OCI-LY1 (cell line): ENCODE results near the gene ALDH3A2.
A peak's percentile ranks its signal among the peaks of the same experiment; 100 is the strongest.

Experiments used
- H2AFZ ChIP-seq: fragments of 200-600 bp; sonication (generic), shearing (Covaris generic); 2 replicates; pipeline ENCODE4 v1.6.0; 2014; ENCODE audit warnings: antibody characterized with exemption, mild to moderate bottlenecking, low read length
- H3F3A ChIP-seq: fragments of 200-600 bp; sonication (generic), shearing (Covaris generic); 2 replicates; pipeline ENCODE4 v1.6.0; 2014; ENCODE audit warnings: mild to moderate bottlenecking, antibody characterized with exemption, low read length, moderate library complexity; ENCODE audit not compliant: insufficient read depth
- H3K27ac ChIP-seq: fragments of 200-600 bp; sonication (generic); 2 replicates; pipeline ENCODE4 v1.5.1; 2014; ENCODE audit warnings: low read length, mixed run types, mild to moderate bottlenecking, low read depth; ENCODE audit not compliant: poor library complexity, severe bottlenecking
- H3K27me3 ChIP-seq: fragments of 200-600 bp; sonication (generic); 2 replicates; pipeline ENCODE4 v1.6.0; 2014; ENCODE audit warnings: antibody characterized with exemption, mild to moderate bottlenecking, low read length, moderate library complexity; ENCODE audit not compliant: insufficient read depth
- H3K36me3 ChIP-seq: fragments of 200-600 bp; sonication (generic); 2 replicates; pipeline ENCODE4 v1.6.1; 2014; ENCODE audit warnings: mild to moderate bottlenecking, antibody characterized with exemption, low read length, moderate library complexity, mixed read lengths; ENCODE audit not compliant: insufficient read depth
- H3K4me1 ChIP-seq: fragments of 200-600 bp; sonication (generic); 2 replicates; pipeline ENCODE4 v1.5.1; 2014; ENCODE audit warnings: mild to moderate bottlenecking, low read length, moderate library complexity; ENCODE audit not compliant: insufficient read depth, severe bottlenecking
- H3K4me2 ChIP-seq: fragments of 200-600 bp; sonication (generic), shearing (Covaris generic); 2 replicates; pipeline ENCODE4 v1.6.1; 2014; ENCODE audit warnings: low read length
- H3K4me3 ChIP-seq: fragments of 200-600 bp; sonication (generic); 2 replicates; pipeline ENCODE4 v1.5.1; 2014; ENCODE audit warnings: low read length, low read depth, mild to moderate bottlenecking, mixed read lengths; ENCODE audit not compliant: poor library complexity, severe bottlenecking
- H3K79me2 ChIP-seq: fragments of 200-600 bp; shearing (Covaris generic); 2 replicates; pipeline ENCODE4 v1.6.1; 2016; ENCODE audit warnings: mixed run types, low read length, mixed read lengths; ENCODE audit not compliant: insufficient read depth
- H3K9ac ChIP-seq: fragments of 200-600 bp; sonication (generic), shearing (Covaris generic); 2 replicates; pipeline ENCODE4 v1.6.1; 2014; ENCODE audit warnings: mild to moderate bottlenecking, low read length, mixed read lengths
- H3K9me2 ChIP-seq: fragments of 200-600 bp; sonication (generic), shearing (Covaris generic); 2 replicates; pipeline ENCODE4 v1.6.1; 2014; ENCODE audit warnings: low read depth, mild to moderate bottlenecking, low read length, mixed read lengths
- H3K9me3 ChIP-seq: fragments of 200-600 bp; shearing (Covaris generic); 2 replicates; pipeline ENCODE4 v1.6.1; 2014; ENCODE audit warnings: low read length, mixed read lengths
- H4K20me1 ChIP-seq: fragments of 200-600 bp; sonication (generic), shearing (Covaris generic); 2 replicates; pipeline ENCODE4 v1.6.0; 2016; ENCODE audit warnings: mild to moderate bottlenecking, low read length; ENCODE audit not compliant: insufficient read depth
- EZH2 ChIP-seq: fragments of 200-600 bp; sonication (generic), shearing (Covaris generic); IDR thresholded peaks from 2 replicates; pipeline ENCODE4 v1.8.0; 2017; ENCODE audit warnings: borderline replicate concordance, mixed run types, mild to moderate bottlenecking, antibody characterized with exemption, low read length, moderate library complexity, mixed read lengths
- TF ChIP-seq, protein P1 (sequence below): fragments of 200-600 bp; sonication (generic), shearing (Covaris generic); IDR thresholded peaks from 2 replicates; pipeline ENCODE4 v1.5.1; 2017; ENCODE audit warnings: mild to moderate bottlenecking, antibody characterized with exemption, low read length, moderate library complexity, mixed read lengths

Gene ALDH3A2

GRCh38 chr17:19648475-19649273, at the start of gene ALDH3A2:
ALDH3A2 (plus strand) TSS chr17:19648751; CDS start chr17:19648972, 221 bp downstream.
- Histone ChIP-seq H3K4me1 (peaks cover 28% of the 10 kb centered on the region), H3K9ac (peak within 1 kb of the TSS; percentile 67), H3F3A (no peaks in the 10 kb centered on the region)

DNA sequence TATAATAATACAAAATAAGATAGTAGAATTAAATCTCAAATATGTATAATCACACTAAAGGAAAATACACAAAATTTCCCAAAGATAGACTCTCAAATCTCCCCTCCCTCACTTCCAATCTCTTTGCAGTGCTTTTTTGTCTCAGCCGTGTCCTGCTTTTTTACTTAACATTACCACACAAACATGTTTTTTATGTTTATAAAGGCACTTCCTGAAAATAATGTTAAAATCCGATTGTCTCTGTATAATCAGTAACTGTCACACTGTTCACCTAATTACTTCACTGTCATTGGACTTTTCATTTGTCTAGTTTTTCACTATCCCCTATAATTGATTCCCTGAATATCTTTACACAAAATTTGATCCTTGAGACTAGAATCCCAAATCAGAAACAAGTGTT, 38.2 kb upstream of the ALDH3A2 start:
- no peaks in the 10 kb centered on the region for H3K36me3 ChIP-seq
- no peaks in the 10 kb centered on the region for H3K9me2 ChIP-seq
- H2AFZ ChIP-seq, result no peak overlapping the region
- no peaks in the 10 kb centered on the region for H3K27me3 ChIP-seq
- no peak overlapping the region for H3K27ac ChIP-seq
- no peak overlapping the region for H3K9ac ChIP-seq
- H4K20me1 ChIP-seq, result no peaks in the 10 kb centered on the region
- no peaks in the 10 kb centered on the region for H3F3A ChIP-seq
- no peak overlapping the region for H3K4me2 ChIP-seq
- no peak overlapping the region for H3K4me3 ChIP-seq
- H3K4me1 ChIP-seq, result no peaks in the 10 kb centered on the region
- H3K9me3 ChIP-seq, result no peaks in the 10 kb centered on the region
- TF ChIP-seq, protein P1, sequence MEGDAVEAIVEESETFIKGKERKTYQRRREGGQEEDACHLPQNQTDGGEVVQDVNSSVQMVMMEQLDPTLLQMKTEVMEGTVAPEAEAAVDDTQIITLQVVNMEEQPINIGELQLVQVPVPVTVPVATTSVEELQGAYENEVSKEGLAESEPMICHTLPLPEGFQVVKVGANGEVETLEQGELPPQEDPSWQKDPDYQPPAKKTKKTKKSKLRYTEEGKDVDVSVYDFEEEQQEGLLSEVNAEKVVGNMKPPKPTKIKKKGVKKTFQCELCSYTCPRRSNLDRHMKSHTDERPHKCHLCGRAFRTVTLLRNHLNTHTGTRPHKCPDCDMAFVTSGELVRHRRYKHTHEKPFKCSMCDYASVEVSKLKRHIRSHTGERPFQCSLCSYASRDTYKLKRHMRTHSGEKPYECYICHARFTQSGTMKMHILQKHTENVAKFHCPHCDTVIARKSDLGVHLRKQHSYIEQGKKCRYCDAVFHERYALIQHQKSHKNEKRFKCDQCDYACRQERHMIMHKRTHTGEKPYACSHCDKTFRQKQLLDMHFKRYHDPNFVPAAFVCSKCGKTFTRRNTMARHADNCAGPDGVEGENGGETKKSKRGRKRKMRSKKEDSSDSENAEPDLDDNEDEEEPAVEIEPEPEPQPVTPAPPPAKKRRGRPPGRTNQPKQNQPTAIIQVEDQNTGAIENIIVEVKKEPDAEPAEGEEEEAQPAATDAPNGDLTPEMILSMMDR, result no peak
- TF ChIP-seq EZH2, result no peak
- no peaks in the 10 kb centered on the region for H3K79me2 ChIP-seq

More at GRCh38 chr17:19648475-19649273, at the start of gene ALDH3A2:
- Histone ChIP-seq H3K27ac (no peak within 1 kb of the TSS), H3K4me3 (peak within 1 kb of the TSS; percentile 71), H3K79me2 (peaks cover 6% of the 10 kb centered on the region), H2AFZ (0 out of 2 replicates have a peak within 1 kb of the TSS, but pooled peaks have one; percentile 20), H3K4me2 (peak within 1 kb of the TSS; percentile 78), H3K9me2 (no peaks in the 10 kb centered on the region), H3K9me3 (no peaks in the 10 kb centered on the region), H3K36me3 (peaks cover 22% of the 10 kb centered on the region), H3K27me3 (no peaks in the 10 kb centered on the region), H4K20me1 (no peaks in the 10 kb centered on the region)
- TF ChIP-seq EZH2, result no peak
- TF ChIP-seq, protein P1, result no peak; the same call in 1 of the 2 replicates

DNA sequence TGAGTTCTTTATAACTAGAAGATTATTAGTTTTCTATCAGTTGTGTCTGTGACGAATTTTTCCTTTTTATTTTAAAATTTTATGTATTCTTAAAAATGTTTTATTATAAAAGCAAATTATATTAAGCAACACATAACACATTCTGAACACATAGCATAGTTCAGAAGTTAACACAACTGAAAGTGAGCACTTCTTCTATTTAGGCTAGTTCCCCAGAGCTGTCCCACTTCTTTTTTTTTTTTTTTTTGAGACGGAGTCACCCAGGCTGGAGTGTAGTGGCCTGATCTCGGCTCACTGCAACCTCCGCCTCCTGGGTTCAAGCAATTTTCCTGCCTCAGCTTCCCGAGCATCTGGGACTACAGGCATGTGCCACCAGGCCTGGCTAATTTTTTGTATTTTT, 37.7 kb upstream of the ALDH3A2 start:
- no peaks in the 10 kb centered on the region for H3K9me3 ChIP-seq
- no peak for TF ChIP-seq EZH2
- TF ChIP-seq, protein P1, result no peak
- no peaks in the 10 kb centered on the region for H3K9me2 ChIP-seq
- no peak overlapping the region for H2AFZ ChIP-seq
- H3K9ac ChIP-seq, result no peak overlapping the region
- H3K4me1 ChIP-seq, result no peaks in the 10 kb centered on the region
- H3K79me2 ChIP-seq, result no peaks in the 10 kb centered on the region
- no peak overlapping the region for H3K4me3 ChIP-seq
- H4K20me1 ChIP-seq, result no peaks in the 10 kb centered on the region
- H3K4me2 ChIP-seq, result no peak overlapping the region
- no peaks in the 10 kb centered on the region for H3K36me3 ChIP-seq
- no peaks in the 10 kb centered on the region for H3F3A ChIP-seq
- no peaks in the 10 kb centered on the region for H3K27me3 ChIP-seq
- no peak overlapping the region for H3K27ac ChIP-seq
